Measurements from ENCODE around the gene SUCLG2. TPM values are rescaled to one million over a fixed set of nuclear protein-coding genes. Genes with fewer than 3 reads are reported as not detected.
A peak's percentile ranks its signal among the peaks of the same experiment; 100 is the strongest.

The SUCLG2 gene
- total RNA-seq, 8 experiments from 2014 or later = 9.0 to 68.6 (median 22.3) TPM

DNA sequence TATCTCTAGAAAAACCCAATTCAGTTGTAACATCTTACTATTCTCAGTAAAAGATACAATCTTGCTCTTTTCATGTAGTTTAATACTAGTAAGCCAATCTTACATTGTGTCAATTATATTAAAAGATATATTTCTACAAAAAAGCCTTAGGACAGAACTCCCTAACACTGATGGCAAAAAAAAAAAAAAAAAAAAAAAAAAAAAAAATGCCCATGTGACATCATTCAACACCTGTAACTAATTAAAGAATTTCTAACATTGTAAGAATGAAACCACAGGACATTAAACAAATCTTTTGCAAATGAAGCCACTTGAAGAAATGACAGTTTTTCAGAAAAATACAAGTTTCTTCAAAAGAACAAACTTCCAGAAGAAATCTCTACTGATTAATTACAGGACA lies 119.8 kb downstream of the SUCLG2 start:
- in situ Hi-C loops (cut with MboI; ENCODE audit: low pct_unique_long_range_greater_than_20kb in 2 of 9, low sequenced_read_pairs in 9 of 9, unreplicated experiment in 9 of 9) = no loop called here
- H3K4me1 ChIP-seq (replicated peaks in 1 of 2) = no peaks in the 10 kb centered on the region
- no peak overlapping the region for H3K4me3 ChIP-seq
- no peak overlapping the region for H3K27ac ChIP-seq
- ATAC-seq (replicated peaks in 6 of 8) = no peak

- H3K27ac ChIP-seq = no peak overlapping the region
- in situ Hi-C loops (cut with MboI; ENCODE audit: low pct_unique_long_range_greater_than_20kb in 2 of 9, low sequenced_read_pairs in 9 of 9, unreplicated experiment in 9 of 9) = no loop called here
- no peak for ATAC-seq (replicated peaks in 6 of 8)
- WGBS, 10 experiments = 71 to 100% (median 91%) methylated on average over 1 to 5 of the region's 6 CpGs
- no peak overlapping the region for H3K4me3 ChIP-seq
- no peaks in the 10 kb centered on the region for H3K4me1 ChIP-seq (replicated peaks in 1 of 2)
These were observed 123.0 kb downstream of the SUCLG2 start for GRCh38 chr3:67531181-67532101.

DNA sequence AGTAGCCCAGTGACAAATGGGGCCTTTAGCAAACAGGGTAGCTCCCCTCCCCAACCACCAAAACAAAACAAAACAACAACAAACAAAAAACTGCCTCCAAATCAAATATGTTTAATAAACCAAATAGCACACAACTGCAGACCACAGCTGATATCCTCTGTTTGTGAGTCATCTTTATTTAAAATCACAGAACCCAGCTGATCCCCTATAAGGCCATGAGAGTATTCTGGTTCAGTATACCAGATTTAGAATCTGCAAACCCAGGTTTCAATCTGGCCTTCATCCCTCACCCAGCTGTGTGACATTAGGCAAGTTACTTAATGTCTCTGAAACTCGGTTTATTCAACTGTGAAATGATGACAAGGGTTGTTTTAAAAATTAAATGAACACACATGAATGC lies 124.5 kb downstream of the SUCLG2 start:
- WGBS, 10 experiments = 20 to 100% (median 90%) methylated on average over 1 of the region's 1 CpG; no CpG with 5 or more reads in 4 of the 10 experiments
- H3K4me3 ChIP-seq = no peak overlapping the region
- in situ Hi-C loops (cut with MboI; ENCODE audit: low pct_unique_long_range_greater_than_20kb in 2 of 9, low sequenced_read_pairs in 9 of 9, unreplicated experiment in 9 of 9) = no loop called here
- H3K4me1 ChIP-seq (replicated peaks in 1 of 2) = no peaks in the 10 kb centered on the region
- H3K27ac ChIP-seq = no peak overlapping the region
- ATAC-seq (replicated peaks in 6 of 8) = no peak

DNA sequence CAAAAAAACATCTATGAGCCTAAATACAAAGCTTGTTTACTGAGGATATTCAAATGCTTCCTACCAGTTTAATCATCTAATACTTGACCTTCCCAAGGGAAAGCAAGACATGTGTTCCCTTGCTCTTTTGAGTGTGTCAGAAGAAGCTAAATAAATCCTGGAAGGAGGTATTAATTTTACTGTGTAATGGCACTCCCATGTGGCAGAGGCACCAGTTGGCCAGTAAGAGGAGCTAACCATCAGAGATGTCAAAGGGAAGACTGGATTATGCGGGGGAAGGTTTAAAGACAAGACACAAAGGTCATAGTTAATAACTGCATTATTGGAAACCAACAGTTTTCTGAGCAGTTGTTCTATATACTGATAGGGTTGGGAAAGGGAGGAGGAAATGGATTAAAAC lies 125.1 kb downstream of the SUCLG2 start:
- WGBS, 10 experiments = 57 to 100% (median 100%) methylated on average over 1 of the region's 1 CpG; no CpG with 5 or more reads in 3 of the 10 experiments
- Histone ChIP-seq H3K27ac (no peak overlapping the region), H3K4me1 (replicated peaks in 1 of 2) (no peaks in the 10 kb centered on the region), H3K4me3 (no peak overlapping the region)
- ATAC-seq (replicated peaks in 6 of 8) = peak in 1 of 8 experiments; percentile 3
- in situ Hi-C loops (cut with MboI; ENCODE audit: low pct_unique_long_range_greater_than_20kb in 2 of 9, low sequenced_read_pairs in 9 of 9, unreplicated experiment in 9 of 9) = no loop called here

DNA sequence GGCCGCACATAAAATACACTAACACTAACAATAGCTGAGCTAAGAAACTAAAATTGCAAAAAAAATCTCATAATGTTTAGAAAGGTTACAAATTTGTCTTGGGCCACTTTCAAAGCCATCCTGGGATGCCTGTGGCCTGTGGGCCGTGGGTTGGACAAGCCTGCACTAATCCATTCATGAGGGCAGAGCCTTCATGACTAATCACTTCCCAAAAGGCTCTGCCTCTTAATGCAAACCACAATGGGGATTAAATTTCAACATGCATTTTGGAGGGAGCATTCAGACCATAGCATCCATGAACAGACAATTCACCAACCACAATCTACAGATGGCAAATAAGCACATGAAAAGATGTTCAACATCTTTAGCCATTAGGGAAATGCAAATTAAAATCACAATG lies 128.2 kb downstream of the SUCLG2 start:
- ATAC-seq (replicated peaks in 6 of 8) = peak in 4 of 8 experiments; percentile 23 to 96 (median 96)
- 20 to 93% (median 33%) methylated on average over 1 to 2 of the region's 2 CpGs; no CpG with 5 or more reads in 3 of the 10 experiments for WGBS, 10 experiments

GRCh38 chr3:67524046-67524445 lies 130.4 kb downstream of the SUCLG2 start:
- H3K4me3 ChIP-seq = no peak overlapping the region
- WGBS, 10 experiments = 37 to 100% (median 90%) methylated on average over 1 to 6 of the region's 6 CpGs
- peak in 1 of 8 experiments; percentile 28 for ATAC-seq (replicated peaks in 6 of 8)
- H3K27ac ChIP-seq = no peak overlapping the region
- no peaks in the 10 kb centered on the region for H3K4me1 ChIP-seq (replicated peaks in 1 of 2)
- in situ Hi-C loops (cut with MboI; ENCODE audit: low pct_unique_long_range_greater_than_20kb in 2 of 9, low sequenced_read_pairs in 9 of 9, unreplicated experiment in 9 of 9) = no loop called here

More for the DNA sequence above, 128.2 kb downstream of the SUCLG2 start:
- no peaks in the 10 kb centered on the region for H3K4me1 ChIP-seq (replicated peaks in 1 of 2)
- in situ Hi-C loops (cut with MboI; ENCODE audit: low pct_unique_long_range_greater_than_20kb in 2 of 9, low sequenced_read_pairs in 9 of 9, unreplicated experiment in 9 of 9) = no loop called here
- H3K4me3 ChIP-seq = no peak overlapping the region
- no peak overlapping the region for H3K27ac ChIP-seq

GRCh38 chr3:67522081-67522480 lies 132.3 kb downstream of the SUCLG2 start:
- no peak overlapping the region for H3K4me3 ChIP-seq
- WGBS, 10 experiments = 91 to 100% (median 97%) methylated on average over 1 to 4 of the region's 4 CpGs
- ATAC-seq (replicated peaks in 6 of 8) = no peak
- H3K27ac ChIP-seq = no peak overlapping the region
- no peaks in the 10 kb centered on the region for H3K4me1 ChIP-seq (replicated peaks in 1 of 2)
- in situ Hi-C loops (cut with MboI; ENCODE audit: low pct_unique_long_range_greater_than_20kb in 2 of 9, low sequenced_read_pairs in 9 of 9, unreplicated experiment in 9 of 9) = no loop called here

GRCh38 chr3:67521053-67521646 lies 133.3 kb downstream of the SUCLG2 start:
- no peaks in the 10 kb centered on the region for H3K4me1 ChIP-seq (replicated peaks in 1 of 2)
- no peak overlapping the region for H3K27ac ChIP-seq
- in situ Hi-C loops (cut with MboI; ENCODE audit: low pct_unique_long_range_greater_than_20kb in 2 of 9, low sequenced_read_pairs in 9 of 9, unreplicated experiment in 9 of 9) = no loop called here
- 92 to 100% (median 96%) methylated on average over 1 to 5 of the region's 5 CpGs for WGBS, 10 experiments
- ATAC-seq (replicated peaks in 6 of 8) = no peak
- H3K4me3 ChIP-seq = no peak overlapping the region

DNA sequence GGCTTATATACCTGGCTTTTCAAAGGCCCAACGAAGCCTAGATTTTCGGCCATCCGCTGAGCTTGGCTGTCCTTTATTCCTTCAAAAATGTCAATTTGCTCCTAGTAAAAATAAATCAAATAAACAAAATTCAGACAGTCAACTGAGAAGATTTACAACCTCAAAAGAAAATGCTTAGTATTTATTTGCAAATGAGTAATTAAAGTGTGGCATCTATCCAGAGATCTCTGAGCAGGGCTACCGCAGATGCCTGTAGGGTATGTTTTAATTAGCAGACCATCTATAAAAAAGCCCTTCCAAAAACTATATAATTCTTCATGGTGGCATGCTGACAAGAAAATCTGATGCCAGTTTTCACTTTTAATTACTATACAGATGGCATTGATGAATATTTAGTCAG lies 136.2 kb downstream of the SUCLG2 start:
- 49 to 100% (median 94%) methylated on average over 1 to 4 of the region's 4 CpGs; no CpG with 5 or more reads in 1 of the 10 experiments for WGBS, 10 experiments
- no peak for ATAC-seq (replicated peaks in 6 of 8)
- Histone ChIP-seq H3K27ac (no peak overlapping the region), H3K4me3 (no peak overlapping the region), H3K4me1 (replicated peaks in 1 of 2) (no peaks in the 10 kb centered on the region)
- in situ Hi-C loops (cut with MboI; ENCODE audit: low pct_unique_long_range_greater_than_20kb in 2 of 9, low sequenced_read_pairs in 9 of 9, unreplicated experiment in 9 of 9) = no loop called here

DNA sequence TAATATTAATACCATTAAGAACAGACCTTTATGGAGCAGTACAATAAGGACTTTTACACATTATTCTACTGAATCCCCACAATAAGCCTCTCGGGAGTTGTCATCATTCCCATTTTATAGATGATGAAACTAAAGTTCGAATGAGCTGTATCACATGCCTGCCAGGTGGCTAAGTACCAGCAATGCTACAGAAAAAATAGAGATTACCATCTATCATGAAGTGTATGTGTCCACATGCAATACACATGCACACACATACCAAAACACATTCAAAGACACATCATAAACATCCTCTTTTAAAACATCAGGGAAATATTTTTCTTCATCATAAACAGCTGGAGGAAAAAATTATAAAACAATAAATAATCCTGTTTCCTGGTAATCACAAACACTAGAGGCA lies 136.6 kb downstream of the SUCLG2 start:
- 43 to 92% (median 88%) methylated on average over 1 to 2 of the region's 2 CpGs; no CpG with 5 or more reads in 3 of the 10 experiments for WGBS, 10 experiments
- Histone ChIP-seq H3K4me3 (no peak overlapping the region), H3K27ac (no peak overlapping the region), H3K4me1 (replicated peaks in 1 of 2) (no peaks in the 10 kb centered on the region)
- no peak for ATAC-seq (replicated peaks in 6 of 8)
- in situ Hi-C loops (cut with MboI; ENCODE audit: low pct_unique_long_range_greater_than_20kb in 2 of 9, low sequenced_read_pairs in 9 of 9, unreplicated experiment in 9 of 9) = no loop called here

GRCh38 chr3:67516496-67516895 lies 137.9 kb downstream of the SUCLG2 start:
- in situ Hi-C loops (cut with MboI; ENCODE audit: low pct_unique_long_range_greater_than_20kb in 2 of 9, low sequenced_read_pairs in 9 of 9, unreplicated experiment in 9 of 9) = no loop called here
- no peaks in the 10 kb centered on the region for H3K4me1 ChIP-seq (replicated peaks in 1 of 2)
- WGBS, 10 experiments = 80 to 100% (median 100%) methylated on average over 1 to 2 of the region's 2 CpGs; no CpG with 5 or more reads in 2 of the 10 experiments

GRCh38 chr3:67515778-67516177 lies 138.6 kb downstream of the SUCLG2 start:
- 17 to 72% (median 56%) methylated on average over 1 to 3 of the region's 3 CpGs; no CpG with 5 or more reads in 4 of the 10 experiments for WGBS, 10 experiments
- H3K4me1 ChIP-seq (replicated peaks in 1 of 2) = no peaks in the 10 kb centered on the region
- no peak overlapping the region for H3K4me3 ChIP-seq
- in situ Hi-C loops (cut with MboI; ENCODE audit: low pct_unique_long_range_greater_than_20kb in 2 of 9, low sequenced_read_pairs in 9 of 9, unreplicated experiment in 9 of 9) = no loop called here
- no peak for ATAC-seq (replicated peaks in 6 of 8)
- H3K27ac ChIP-seq = no peak overlapping the region

More at GRCh38 chr3:67516496-67516895, 137.9 kb downstream of the SUCLG2 start:
- H3K4me3 ChIP-seq = no peak overlapping the region
- H3K27ac ChIP-seq = no peak overlapping the region
- ATAC-seq (replicated peaks in 6 of 8) = no peak

DNA sequence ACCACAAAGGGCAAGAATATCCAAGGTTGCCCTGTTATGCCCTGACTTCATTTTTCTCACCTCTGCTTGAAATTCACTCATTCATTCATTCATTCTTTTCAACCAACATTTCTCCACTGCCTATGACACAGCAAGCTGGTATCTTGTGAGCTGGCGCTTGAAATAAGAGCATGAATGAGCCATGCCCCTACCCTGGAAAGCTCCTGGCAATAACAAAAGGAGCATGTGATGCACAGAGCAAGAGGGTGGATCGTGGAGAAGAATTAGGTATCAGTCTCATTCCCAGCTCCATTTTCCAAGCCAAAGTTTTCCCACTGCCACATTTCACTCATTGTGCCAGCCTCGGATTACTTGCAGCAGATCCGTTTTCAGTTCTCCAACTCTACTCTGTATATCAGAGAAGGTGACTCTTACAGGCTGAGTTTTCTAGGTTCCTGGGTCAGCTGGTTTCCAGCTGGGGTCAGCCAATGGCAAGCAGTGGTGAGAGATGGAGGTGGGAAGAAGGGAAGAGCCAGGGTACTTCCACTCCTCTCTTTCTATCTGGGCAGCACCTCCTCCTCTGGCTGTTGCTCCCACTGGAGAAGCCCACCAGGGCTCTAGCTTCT lies 144.8 kb downstream of the SUCLG2 start:
- no peak overlapping the region for H3K27ac ChIP-seq
- peak in 1 of 8 experiments; percentile 44 for ATAC-seq (replicated peaks in 6 of 8)
- no peak overlapping the region for H3K4me3 ChIP-seq
- WGBS, 10 experiments = 51 to 100% (median 94%) methylated on average over 1 to 3 of the region's 4 CpGs; no CpG with 5 or more reads in 1 of the 10 experiments
- H3K4me1 ChIP-seq (replicated peaks in 1 of 2) = no peaks in the 10 kb centered on the region
- in situ Hi-C loops (cut with MboI; ENCODE audit: low pct_unique_long_range_greater_than_20kb in 2 of 9, low sequenced_read_pairs in 9 of 9, unreplicated experiment in 9 of 9) = no loop called here

Data from motor neuron (in vitro differentiated cells).